Skeletal muscle satellite cell (primary cell): ENCODE measurements around the gene LIPK.
"Not testable (repeated sequence)": the region's sequence is repeated elsewhere in the genome, so short reads cannot be mapped to it uniquely, and the experiment has no call there.

Experiments used
- H3K27me3 ChIP-seq: 2 replicates; pipeline ENCODE4 v1.7.0; 2013; ENCODE audit warnings: low read length; ENCODE audit not compliant: control insufficient read depth, insufficient read depth
- H3K36me3 ChIP-seq: 2 replicates; pipeline ENCODE4 v1.7.0; 2013; ENCODE audit warnings: mild to moderate bottlenecking, control low read depth, low read length; ENCODE audit not compliant: insufficient read depth
- H3K4me1 ChIP-seq: 2 replicates; pipeline ENCODE4 v1.7.0; 2013; ENCODE audit warnings: low read length; ENCODE audit not compliant: control insufficient read depth, insufficient read depth
- H3K4me2 ChIP-seq: 2 replicates; pipeline ENCODE4 v1.7.0; 2013; ENCODE audit warnings: mild to moderate bottlenecking, low read length
- H3K4me3 ChIP-seq: 2 replicates; pipeline ENCODE4 v1.7.0; 2013; ENCODE audit warnings: low read length
- H3K9ac ChIP-seq: 2 replicates; pipeline ENCODE4 v1.7.0; 2013; ENCODE audit warnings: mild to moderate bottlenecking, low read depth, low read length, moderate library complexity
- H3K9me3 ChIP-seq: replicated peaks from 2 replicates; pipeline ENCODE4 v1.7.0; 2013; ENCODE audit warnings: mild to moderate bottlenecking, control low read depth, low read length

The LIPK gene

GRCh38 chr10:88676283-88677060 is 29.6 kb upstream of the LIPK start:
- H3K4me3 ChIP-seq = no peak overlapping the region
- H3K4me2 ChIP-seq = no peak overlapping the region
- no peaks in the 10 kb centered on the region for H3K36me3 ChIP-seq
- no peak overlapping the region for H3K9ac ChIP-seq
- H3K4me1 ChIP-seq = no peaks in the 10 kb centered on the region
- no peaks in the 10 kb centered on the region for H3K9me3 ChIP-seq
- H3K27me3 ChIP-seq = no peaks in the 10 kb centered on the region

DNA sequence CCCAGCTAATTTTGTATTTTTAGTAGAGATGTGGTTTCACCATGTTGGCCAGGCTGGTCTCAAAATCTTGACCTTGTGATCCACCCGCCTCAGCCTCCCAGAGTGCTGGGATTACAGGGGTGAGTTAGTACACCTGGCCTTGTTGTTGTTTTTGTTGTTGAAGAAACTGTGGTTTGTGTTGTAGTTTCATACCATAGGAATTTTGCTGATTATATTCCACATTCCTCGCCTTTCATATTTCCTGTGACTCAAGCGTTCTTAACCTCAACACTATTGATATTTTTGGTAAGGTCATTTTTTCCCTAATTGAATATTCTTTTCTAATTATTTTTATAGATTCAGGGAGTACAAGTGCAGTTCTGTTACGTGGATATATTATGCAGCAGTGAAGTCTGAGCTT is 25.1 kb upstream of the LIPK start:
- H3K4me1 ChIP-seq = no peaks in the 10 kb centered on the region
- H3K9ac ChIP-seq = no peak overlapping the region
- H3K9me3 ChIP-seq = no peaks in the 10 kb centered on the region
- no peak overlapping the region for H3K4me3 ChIP-seq
- no peaks in the 10 kb centered on the region for H3K27me3 ChIP-seq
- H3K36me3 ChIP-seq = no peaks in the 10 kb centered on the region
- H3K4me2 ChIP-seq = no peak overlapping the region

DNA sequence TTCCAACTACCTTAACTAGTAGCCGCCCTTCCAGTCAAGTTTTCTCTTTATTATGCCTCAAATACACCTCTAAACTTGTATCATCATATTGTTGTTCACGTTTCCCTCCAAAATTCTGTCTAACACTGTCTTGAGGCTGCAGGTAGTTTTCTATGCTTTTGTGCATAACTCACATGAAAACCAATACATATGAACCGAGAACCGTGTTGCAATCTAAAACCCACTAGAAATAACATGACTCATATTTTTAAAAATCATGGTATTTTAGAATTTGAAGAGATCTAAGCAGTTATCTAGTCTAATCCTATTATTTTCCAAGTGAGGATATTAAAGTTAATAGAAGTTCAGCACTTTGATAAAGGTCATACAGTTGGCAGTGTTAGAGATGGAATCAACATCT is 23.6 kb upstream of the LIPK start:
- H3K27me3 ChIP-seq = no peaks in the 10 kb centered on the region
- H3K36me3 ChIP-seq = no peaks in the 10 kb centered on the region
- H3K9ac ChIP-seq = no peak overlapping the region
- H3K4me2 ChIP-seq = no peak overlapping the region
- no peak overlapping the region for H3K4me3 ChIP-seq
- H3K9me3 ChIP-seq = no peaks in the 10 kb centered on the region
- H3K4me1 ChIP-seq = no peaks in the 10 kb centered on the region

- Histone ChIP-seq H3K4me3 (no peak overlapping the region), H3K4me1 (no peaks in the 10 kb centered on the region)
Observed at GRCh38 chr10:88687853-88688467, 18.1 kb upstream of the LIPK start.

DNA sequence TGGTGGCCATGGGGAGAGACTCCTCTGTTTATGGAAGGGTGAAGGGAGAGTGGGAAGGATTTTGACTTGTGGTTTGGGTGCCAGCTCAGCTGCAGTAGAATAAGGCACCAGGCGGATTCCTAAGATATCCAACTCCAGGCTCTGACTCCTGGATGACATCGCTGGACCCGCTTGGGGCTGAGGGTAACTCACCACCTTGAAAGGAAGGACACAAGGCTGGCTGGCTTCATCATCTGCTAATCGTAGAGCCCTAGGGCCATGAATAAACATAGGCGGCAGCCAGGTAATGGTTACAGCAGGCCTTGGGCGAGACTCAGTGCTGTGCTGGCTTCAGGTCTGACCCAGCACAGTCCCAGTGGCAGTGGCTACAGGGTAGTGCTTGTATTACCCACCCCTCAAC is 16.7 kb upstream of the LIPK start:
- H3K4me1 ChIP-seq = no peaks in the 10 kb centered on the region
- H3K4me2 ChIP-seq = no peak overlapping the region
- H3K36me3 ChIP-seq = no peaks in the 10 kb centered on the region
- no peak overlapping the region for H3K4me3 ChIP-seq
- no peaks in the 10 kb centered on the region for H3K27me3 ChIP-seq
- H3K9me3 ChIP-seq = no peaks in the 10 kb centered on the region
- no peak overlapping the region for H3K9ac ChIP-seq

More at GRCh38 chr10:88687853-88688467, 18.1 kb upstream of the LIPK start:
- Histone ChIP-seq H3K9ac (no peak overlapping the region), H3K9me3 (no peaks in the 10 kb centered on the region), H3K4me2 (no peak overlapping the region), H3K36me3 (no peaks in the 10 kb centered on the region), H3K27me3 (no peaks in the 10 kb centered on the region)

DNA sequence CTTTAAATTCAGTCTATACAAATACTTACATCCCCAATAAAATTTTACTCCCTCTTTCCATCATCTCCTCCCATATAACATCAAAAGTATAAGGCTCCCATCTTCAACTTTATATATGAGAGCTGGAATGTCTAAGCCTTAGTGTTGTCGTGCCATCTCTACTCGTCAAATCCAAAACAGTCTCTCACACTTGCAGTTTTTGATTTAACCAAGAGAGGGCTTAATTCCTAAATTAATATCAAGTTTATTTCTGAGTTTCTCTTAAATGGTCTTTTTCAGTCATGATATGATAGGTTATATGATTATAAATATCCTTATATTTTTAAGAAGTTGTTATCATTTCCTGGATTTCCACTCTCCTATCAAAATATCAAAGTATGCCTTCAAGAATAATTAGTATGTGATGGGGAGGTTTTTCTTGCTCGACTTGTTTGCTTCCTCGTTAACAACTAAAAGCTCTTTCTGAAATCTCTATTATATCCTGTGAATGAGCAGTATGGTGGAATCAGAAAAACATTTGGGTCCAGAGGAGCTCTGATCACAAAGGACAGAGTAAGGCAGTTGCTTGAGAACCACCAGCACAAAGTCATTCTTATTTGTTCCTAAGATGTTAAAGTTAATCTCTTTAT is 12.5 kb upstream of the LIPK start:
- Histone ChIP-seq H3K4me2 (no peak overlapping the region), H3K9ac (no peak overlapping the region)

GRCh38 chr10:88702848-88703597 is 3.0 kb upstream of the LIPK start:
- Histone ChIP-seq H3K27me3 (no peaks in the 10 kb centered on the region), H3K9me3 (no peaks in the 10 kb centered on the region), H3K4me2 (no peak overlapping the region), H3K36me3 (no peaks in the 10 kb centered on the region), H3K4me3 (no peak overlapping the region), H3K4me1 (peaks cover 26% of the 10 kb centered on the region), H3K9ac (no peak overlapping the region)

More for the DNA sequence above, 12.5 kb upstream of the LIPK start:
- Histone ChIP-seq H3K4me1 (no peaks in the 10 kb centered on the region), H3K36me3 (no peaks in the 10 kb centered on the region), H3K4me3 (no peak overlapping the region), H3K9me3 (no peaks in the 10 kb centered on the region), H3K27me3 (no peaks in the 10 kb centered on the region)

GRCh38 chr10:88707429-88708155 is 1.5 kb downstream of the LIPK start:
- H3K27me3 ChIP-seq = no peaks in the 10 kb centered on the region
- H3K9me3 ChIP-seq = no peaks in the 10 kb centered on the region
- peak overlapping the region; percentile 44 for H3K4me2 ChIP-seq
- no peak overlapping the region for H3K9ac ChIP-seq
- H3K4me1 ChIP-seq = peaks cover 29% of the 10 kb centered on the region
- H3K4me3 ChIP-seq = no peak overlapping the region
- no peaks in the 10 kb centered on the region for H3K36me3 ChIP-seq

GRCh38 chr10:88709361-88709760 is 3.3 kb downstream of the LIPK start:
- peaks cover 19% of the 10 kb centered on the region for H3K4me1 ChIP-seq
- H3K4me3 ChIP-seq, H3K36me3 ChIP-seq: not testable (repeated sequence)

GRCh38 chr10:88715517-88715916 is 9.5 kb downstream of the LIPK start:
- Histone ChIP-seq H3K9me3 (no peaks in the 10 kb centered on the region), H3K9ac (no peak overlapping the region), H3K36me3 (no peaks in the 10 kb centered on the region), H3K4me3 (no peak overlapping the region), H3K4me2 (no peak overlapping the region), H3K27me3 (no peaks in the 10 kb centered on the region), H3K4me1 (no peaks in the 10 kb centered on the region)

More at GRCh38 chr10:88709361-88709760, 3.3 kb downstream of the LIPK start:
- not testable (repeated sequence) for H3K27me3 ChIP-seq, H3K4me2 ChIP-seq, H3K9ac ChIP-seq, H3K9me3 ChIP-seq

GRCh38 chr10:88721392-88721791 is 15.3 kb downstream of the LIPK start:
- Histone ChIP-seq H3K9ac (no peak overlapping the region), H3K9me3 (no peaks in the 10 kb centered on the region), H3K4me2 (no peak overlapping the region), H3K27me3 (no peaks in the 10 kb centered on the region), H3K36me3 (no peaks in the 10 kb centered on the region), H3K4me3 (no peak overlapping the region), H3K4me1 (no peaks in the 10 kb centered on the region)
